Measurements from ENCODE around the gene NBAS.

Gene NBAS

GRCh38 chr2:15126373-15126772, 434.8 kb downstream of the NBAS start:
- DNase-seq (ENCODE audit: low spot score): no peak

DNA sequence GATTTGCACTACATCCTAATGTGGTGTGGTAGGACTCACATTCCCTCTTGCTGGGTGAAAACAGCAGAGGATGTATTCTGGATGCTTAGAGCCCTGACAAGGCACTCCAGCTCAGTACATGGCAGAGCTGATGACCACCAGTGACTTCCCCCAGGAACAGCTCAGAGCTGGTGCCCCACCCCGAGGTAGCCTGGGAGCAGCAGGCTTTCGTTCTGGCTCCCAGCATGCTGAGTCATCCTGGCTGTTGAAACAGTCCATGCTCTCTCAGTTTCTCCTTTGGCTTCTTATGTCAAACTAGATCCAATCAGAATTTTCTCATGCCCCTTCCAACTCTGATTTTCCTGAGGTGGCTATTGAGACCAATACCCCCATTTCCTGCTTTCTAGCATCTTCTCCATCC, 438.2 kb downstream of the NBAS start:
- no peak for DNase-seq (ENCODE audit: low spot score)

DNA sequence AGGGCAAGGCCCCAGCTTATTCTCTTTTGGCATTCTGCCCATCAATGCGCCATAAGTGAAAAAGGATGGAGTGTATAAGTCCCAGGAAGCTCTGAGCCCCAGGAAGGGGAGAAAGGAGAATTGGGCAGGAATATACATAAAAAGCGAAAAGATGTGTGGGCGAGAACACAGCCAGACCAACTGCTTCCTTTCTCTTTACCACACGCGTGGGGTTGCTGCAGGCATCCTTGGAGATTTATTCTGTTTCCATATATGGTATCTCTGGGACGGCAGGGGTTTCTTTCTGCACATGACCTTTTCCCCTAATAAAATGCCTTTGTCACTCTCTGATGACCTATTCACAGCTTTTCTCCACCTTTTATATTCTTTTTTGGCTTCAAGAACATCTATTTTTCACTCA, 440.5 kb downstream of the NBAS start:
- no peak for DNase-seq (ENCODE audit: low spot score)

DNA sequence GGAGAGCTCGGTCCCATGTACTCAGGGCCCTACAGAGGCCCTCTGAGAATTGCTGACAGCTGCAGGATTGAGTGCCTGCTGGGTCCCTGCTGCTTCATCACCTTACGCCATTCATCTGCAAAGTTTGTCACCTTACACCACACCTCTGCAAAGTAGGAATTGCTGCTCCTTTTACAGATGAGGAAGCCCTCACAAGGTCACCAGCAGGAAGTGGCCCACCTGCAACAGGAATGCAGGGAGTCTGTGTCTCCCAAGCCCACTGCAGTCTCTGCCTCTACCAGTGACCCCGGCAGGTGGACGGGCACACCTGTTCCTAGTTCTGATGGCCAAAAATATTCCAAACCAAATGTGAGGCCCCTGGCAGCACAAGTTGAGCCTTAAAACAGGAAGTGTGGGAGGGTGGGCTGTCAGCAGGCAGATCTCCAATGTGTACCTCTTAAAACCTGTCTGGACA, 441.4 kb downstream of the NBAS start:
- DNase-seq (ENCODE audit: low spot score): no peak

GRCh38 chr2:15117409-15118050, 443.6 kb downstream of the NBAS start:
- no peak for DNase-seq (ENCODE audit: low spot score)

Measured in CD4-positive, alpha-beta T cell treated with Interleukin-2 at 100 ng/mL for 4 hours (primary cell).